ENCODE measurements around the gene CALU.

The CALU gene

GRCh38 chr7:128790315-128791041 lies 51.3 kb downstream of the CALU start:
- no peak for FAIRE-seq

DNA sequence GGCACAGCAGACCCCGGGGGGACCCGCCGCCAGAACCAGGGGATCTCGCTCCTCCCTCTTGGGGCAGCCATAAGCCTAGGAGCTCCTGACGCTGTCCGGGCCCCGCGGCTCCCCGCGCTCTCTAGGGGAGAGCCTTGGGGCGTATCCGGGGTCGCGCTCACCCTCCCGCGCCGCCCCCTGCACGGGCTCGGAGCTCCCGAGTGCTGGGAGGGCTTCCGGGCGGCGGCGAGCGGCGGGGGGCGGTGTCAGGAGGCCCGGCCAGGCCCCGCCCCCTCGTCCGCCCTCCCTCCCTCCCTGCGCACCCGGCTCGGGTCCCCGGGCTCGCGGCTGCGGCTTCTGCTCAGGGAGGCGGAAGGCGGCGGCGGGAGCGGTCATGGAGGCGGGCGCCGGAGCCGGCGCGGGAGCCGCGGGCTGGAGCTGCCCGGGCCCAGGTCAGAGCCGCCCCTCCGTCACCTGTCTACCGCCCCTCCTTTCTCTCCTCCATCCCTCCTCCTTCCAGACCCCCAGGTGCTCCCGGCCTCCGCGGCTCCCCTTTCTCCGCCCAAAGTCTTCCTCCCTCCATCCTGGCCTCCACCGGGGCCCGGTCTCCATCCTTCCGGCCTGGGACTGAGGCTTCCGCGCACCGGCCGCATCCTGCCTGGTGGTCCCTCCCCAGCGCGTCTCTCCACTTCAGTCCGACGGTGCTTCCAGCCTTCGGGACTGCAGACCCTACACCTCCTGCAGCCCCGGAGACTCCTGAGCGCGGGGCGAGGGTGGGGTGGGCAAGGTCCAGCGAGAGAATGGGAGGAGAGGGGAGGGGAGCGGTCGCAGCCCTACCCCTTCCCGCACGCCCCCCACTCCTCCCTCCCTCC lies 52.2 kb downstream of the CALU start, which contains the start of gene CCDC136:
TSS of gene CCDC136 (plus strand) at position 848 of the 851 bp plus-strand sequence. CDS start 444 bp downstream, outside the sequence.
- FAIRE-seq, result no peak

GRCh38 chr7:128791972-128792327 lies 52.8 kb downstream of the CALU start:
- no peak for FAIRE-seq

GRCh38 chr7:128792471-128793180 lies 53.5 kb downstream of the CALU start:
- no peak for FAIRE-seq

DNA sequence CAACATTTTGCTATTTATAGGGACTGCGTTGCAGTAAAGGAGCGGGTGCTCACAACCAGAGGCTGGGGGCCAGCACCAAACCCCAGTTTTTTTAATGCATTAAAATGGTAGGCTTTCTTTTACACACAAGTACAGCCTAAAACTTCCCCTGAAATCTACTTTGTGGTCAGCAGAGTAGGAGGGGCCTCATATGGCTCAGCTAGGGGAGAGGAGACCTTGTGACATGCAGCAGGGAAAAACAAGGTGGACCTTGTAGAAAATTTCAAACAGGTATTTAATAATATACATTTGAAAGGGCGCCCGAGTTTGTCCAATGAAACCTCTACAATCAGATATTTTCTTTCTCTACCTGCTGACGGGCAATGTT lies 54.0 kb downstream of the CALU start:
- no peak for FAIRE-seq

DNA sequence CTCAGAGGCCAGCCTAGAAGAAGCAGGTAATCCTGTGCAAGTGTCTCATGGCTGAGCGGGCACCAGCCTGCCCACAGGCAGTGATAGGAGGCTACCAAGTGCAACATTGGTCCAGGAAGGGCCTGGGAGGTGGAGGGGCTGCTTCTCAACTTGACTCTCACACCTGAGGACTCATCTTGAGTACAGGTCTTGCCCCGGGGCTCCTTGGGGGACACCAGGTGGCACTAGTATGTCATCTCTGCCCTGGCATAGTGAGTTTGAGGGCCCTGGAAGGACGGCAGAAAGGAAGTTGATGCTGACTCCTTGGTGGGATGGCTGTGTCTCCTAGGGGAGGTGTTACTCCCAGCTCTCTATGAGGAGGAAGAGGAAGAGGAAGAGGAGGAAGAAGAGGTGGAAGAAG lies 54.9 kb downstream of the CALU start:
- FAIRE-seq, result no peak

- FAIRE-seq, result no peak
Measured at GRCh38 chr7:128794436-128794835, 55.3 kb downstream of the CALU start.

GRCh38 chr7:128795129-128795528 lies 56.0 kb downstream of the CALU start:
- FAIRE-seq, result no peak

DNA sequence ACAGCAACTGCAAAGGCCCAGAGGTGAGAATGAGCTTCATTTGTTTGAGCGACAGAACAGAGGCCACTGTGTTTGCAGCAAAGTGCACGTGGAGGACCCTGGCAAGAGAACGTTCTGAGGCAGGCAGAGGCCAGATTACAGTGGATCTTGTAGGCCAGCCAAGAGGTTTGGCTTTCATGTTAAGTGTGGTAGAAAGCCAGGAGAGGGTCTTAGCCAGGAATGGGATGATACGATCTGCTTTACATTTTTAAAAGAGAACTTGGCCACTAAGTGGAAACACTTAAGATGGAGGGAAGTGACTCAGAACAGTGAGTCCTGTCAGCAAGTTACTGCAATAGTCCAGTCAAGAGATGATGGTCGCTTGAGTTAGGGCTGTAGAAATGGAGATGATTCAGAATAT lies 57.2 kb downstream of the CALU start:
- FAIRE-seq, result no peak

DNA sequence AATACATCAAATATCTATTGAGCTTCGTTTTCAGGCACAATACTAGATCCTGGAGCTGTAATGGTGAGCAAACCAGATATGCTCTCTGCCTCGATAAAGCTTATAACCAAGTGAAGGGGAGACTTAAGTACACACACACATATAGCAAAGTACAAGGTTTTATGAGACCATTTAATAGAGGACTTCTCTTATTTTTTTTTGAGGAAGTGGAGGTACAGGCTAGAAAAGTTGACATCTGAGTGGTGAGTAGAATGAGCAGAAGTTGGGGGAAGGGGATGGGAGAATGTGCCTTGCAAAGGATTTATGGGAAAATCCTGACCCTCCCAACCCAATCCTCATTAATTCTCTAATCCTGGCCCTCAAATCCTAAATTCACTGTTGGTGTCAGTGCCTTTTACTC lies 60.3 kb downstream of the CALU start:
- FAIRE-seq, result no peak

- no peak for FAIRE-seq
Measured at GRCh38 chr7:128800567-128800966, 61.4 kb downstream of the CALU start.

DNA sequence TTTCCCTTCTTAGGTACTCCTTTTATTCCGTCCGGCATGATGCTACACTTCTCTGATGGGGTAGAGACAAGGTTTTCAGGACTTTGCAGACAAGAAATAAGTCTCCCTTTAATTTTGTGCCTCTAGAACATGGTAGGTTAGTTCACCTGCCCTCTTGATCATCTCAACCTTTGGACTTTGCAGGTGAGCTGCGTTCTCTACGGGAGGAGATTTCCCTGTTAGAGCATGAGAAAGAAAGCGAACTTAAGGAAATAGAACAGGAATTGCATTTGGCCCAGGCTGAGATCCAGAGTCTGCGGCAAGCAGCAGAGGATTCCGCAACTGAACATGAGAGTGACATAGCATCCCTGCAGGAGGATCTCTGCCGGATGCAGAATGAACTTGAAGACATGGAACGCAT lies 61.8 kb downstream of the CALU start:
- no peak for FAIRE-seq

DNA sequence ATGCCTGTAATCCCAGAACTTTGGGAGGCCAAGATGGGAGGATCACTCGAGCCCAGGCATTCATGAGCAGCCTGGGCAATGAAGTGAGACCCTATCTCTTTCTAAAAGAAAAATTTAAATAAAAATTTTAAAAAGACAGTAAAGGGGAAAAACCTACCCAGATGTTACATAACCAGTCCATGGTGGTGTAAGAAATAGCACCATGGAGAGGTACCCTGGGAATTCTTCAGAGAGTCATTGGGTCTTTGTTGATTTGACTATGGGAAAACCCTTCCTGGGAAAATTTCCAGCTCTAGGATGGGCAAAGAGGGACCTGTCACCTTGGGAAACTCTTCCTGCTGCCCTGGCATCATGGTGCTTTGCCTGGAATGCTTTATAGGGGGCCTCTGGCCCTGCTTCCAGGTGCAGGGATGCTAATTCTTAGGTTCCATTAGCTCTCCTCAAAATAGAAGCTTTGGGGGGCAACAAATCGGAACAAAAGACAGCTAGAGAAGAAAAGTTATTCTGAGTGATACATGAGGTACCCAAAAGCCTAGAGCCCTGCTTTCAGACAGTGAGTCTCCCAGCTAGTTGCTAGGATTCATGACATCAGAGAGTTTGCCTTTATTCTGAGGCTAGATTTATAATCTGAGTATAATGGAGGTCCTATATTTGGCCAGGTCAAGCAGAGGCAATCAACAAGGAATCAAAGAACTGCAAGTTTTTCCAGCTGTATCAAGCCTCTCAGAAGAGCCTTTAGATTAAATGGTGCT lies 62.7 kb downstream of the CALU start:
- FAIRE-seq, result no peak

GRCh38 chr7:128804484-128804883 lies 65.3 kb downstream of the CALU start:
- FAIRE-seq, result no peak

GRCh38 chr7:128805225-128805624 lies 66.1 kb downstream of the CALU start:
- FAIRE-seq, result no peak

GRCh38 chr7:128807191-128807590 lies 68.0 kb downstream of the CALU start:
- FAIRE-seq, result no peak

- FAIRE-seq, result no peak
Measured at GRCh38 chr7:128809363-128809762, 70.2 kb downstream of the CALU start.

- no peak for FAIRE-seq
Measured at GRCh38 chr7:128810473-128810872, 71.3 kb downstream of the CALU start.

- FAIRE-seq, result no peak
Measured at GRCh38 chr7:128810997-128811396, 71.8 kb downstream of the CALU start.

DNA sequence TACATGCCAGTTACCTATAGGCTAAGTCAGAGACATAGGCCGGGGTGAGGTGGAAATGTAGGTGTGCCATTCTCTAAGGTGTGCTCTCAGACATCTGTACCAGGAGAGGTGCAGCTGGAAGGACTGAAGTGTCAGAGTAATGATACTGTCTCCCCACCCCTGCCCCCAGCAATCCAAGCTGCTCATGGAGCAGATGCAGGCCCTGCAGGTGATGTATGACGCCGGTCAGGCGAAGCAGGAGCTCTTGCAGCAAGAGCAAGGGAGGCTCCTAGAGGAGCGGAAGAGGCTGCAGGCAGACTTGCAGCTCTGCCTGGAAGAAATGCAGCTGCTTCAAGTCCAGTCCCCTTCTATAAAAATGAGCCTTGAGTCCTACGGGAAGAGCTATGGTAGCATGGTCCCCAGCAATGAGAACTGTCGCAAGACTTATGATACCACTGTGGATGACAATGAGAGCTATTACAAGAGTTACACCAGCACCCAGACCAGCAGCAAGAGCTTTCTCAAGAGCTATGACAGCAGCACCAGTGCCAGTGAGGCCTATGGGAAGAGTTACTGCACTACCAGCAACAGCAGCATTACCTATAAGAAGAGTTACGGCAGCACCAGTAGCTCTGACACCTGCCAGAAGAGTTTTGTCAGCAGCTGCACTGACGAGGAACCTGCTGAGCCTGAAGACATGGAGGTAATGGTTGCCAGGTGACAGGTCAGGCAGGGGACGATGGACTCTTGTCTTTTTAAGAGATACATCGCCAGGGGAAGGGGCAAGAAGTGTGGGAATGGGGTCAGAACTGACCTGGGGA lies 72.7 kb downstream of the CALU start:
- no peak for FAIRE-seq

DNA sequence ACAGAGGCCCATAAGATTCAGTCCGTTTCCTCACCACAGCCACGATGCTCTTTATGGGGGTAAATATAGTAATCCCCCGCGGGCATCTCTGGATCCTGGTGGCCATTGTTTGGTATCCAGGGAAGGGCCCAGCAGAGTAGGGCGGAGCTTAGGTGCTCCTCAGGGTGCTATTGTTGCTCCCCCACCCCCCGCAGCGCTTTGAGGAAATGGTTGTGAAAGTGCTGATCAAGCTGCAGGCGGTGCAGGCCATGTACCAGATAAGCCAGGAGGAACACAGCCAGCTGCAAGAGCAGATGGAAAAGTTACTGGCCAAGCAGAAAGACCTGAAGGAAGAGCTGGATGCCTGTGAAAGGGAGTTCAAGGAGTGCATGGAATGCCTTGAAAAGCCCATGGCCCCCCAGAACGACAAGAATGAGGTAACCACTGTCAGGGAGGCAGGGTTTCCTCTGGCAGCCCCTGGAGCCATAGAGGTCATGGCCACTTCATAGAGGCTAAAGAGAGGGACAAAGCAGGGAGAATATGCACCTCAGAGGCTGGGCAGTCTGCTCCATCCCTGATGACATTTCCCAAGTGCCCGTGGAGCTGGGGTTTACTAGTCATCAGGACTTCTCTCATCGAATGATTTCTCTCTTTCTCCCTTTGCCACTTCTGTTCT lies 73.5 kb downstream of the CALU start:
- no peak for FAIRE-seq

GRCh38 chr7:128814499-128814898 lies 75.3 kb downstream of the CALU start:
- FAIRE-seq, result no peak
